B cell (primary cell): Measurements from ENCODE around the gene BMAL1.

Source experiments
- CTCF ChIP-seq: fragments of 200-600 bp; IDR thresholded peaks from one replicate; pipeline ENCODE4 v1.8.0; 2022; ENCODE audit warnings: antibody characterized with exemption, mild to moderate bottlenecking
- EZH2 ChIP-seq: IDR thresholded peaks from 2 replicates; pipeline ENCODE4 v1.6.1; 2012; ENCODE audit warnings: borderline replicate concordance, low read depth, mild to moderate bottlenecking, moderate library complexity, low read length; ENCODE audit not compliant: insufficient read depth, poor library complexity, severe bottlenecking

- TF ChIP-seq CTCF: no peak
- no peak for TF ChIP-seq EZH2
Observed at GRCh38 chr11:13269775-13270174, 7.8 kb upstream of the BMAL1 start.
